Esophagus mucosa (tissue), 1 donor: ENCODE measurements around the gene RAPGEF3. TPM values are rescaled to one million over a fixed set of nuclear protein-coding genes. Genes with fewer than 3 reads are reported as not detected.

Source experiments
- ATAC-seq: fragments of 200-7000 bp; cut with Tn5 transposase; one replicate; pipeline ENCODE4 v1.9.1; 2020
- total RNA-seq: library from RNA; stranded (reverse); gene quantifications from one replicate; pipeline ENCODE4 v1.2.4, GENCODE V29; 2023
- donor health status: DM: yes; HTN: yes; CAD: no.

Gene RAPGEF3
- total RNA-seq, 1 donor from 2014 or later = 16.5 TPM

GRCh38 chr12:47789712-47790489, 31.2 kb upstream of the RAPGEF3 start:
- no peak for ATAC-seq

GRCh38 chr12:47789141-47789540, 30.5 kb upstream of the RAPGEF3 start:
- ATAC-seq = no peak

- ATAC-seq = no peak
Measured at GRCh38 chr12:47787596-47788319, 29.1 kb upstream of the RAPGEF3 start.

GRCh38 chr12:47786662-47787280, 28.1 kb upstream of the RAPGEF3 start:
- ATAC-seq = no peak

- ATAC-seq = no peak
Measured at GRCh38 chr12:47785887-47786661, 27.4 kb upstream of the RAPGEF3 start.

GRCh38 chr12:47785036-47785886, 26.6 kb upstream of the RAPGEF3 start:
- no peak for ATAC-seq

GRCh38 chr12:47783821-47784819, 25.4 kb upstream of the RAPGEF3 start:
- no peak for ATAC-seq

- ATAC-seq = no peak
Measured at GRCh38 chr12:47783024-47783755, 24.5 kb upstream of the RAPGEF3 start.

GRCh38 chr12:47782372-47782770, 23.7 kb upstream of the RAPGEF3 start:
- peak; percentile 24 for ATAC-seq

- peak; percentile 86 for ATAC-seq
Measured at GRCh38 chr12:47781479-47782371, 23.0 kb upstream of the RAPGEF3 start.

- no peak for ATAC-seq
Measured at GRCh38 chr12:47779943-47780504, 21.3 kb upstream of the RAPGEF3 start.

- peak; percentile 62 for ATAC-seq
Measured at GRCh38 chr12:47779301-47779942, 20.7 kb upstream of the RAPGEF3 start.

GRCh38 chr12:47778881-47779280, 20.2 kb upstream of the RAPGEF3 start:
- ATAC-seq = no peak

GRCh38 chr12:47777741-47778558, 19.3 kb upstream of the RAPGEF3 start:
- ATAC-seq = no peak

GRCh38 chr12:47777151-47777550, 18.5 kb upstream of the RAPGEF3 start:
- no peak for ATAC-seq

- ATAC-seq = no peak
Measured at GRCh38 chr12:47776471-47777143, 17.9 kb upstream of the RAPGEF3 start.
